GM19395 (cell line): Measurements from ENCODE around the gene AGPAT4.

Source experiments
- ATAC-seq: cut with Tn5 transposase; IDR thresholded peaks from one replicate; pipeline ENCODE4 v1.9.1; 2021; ENCODE audit warnings: mild to moderate bottlenecking, moderate library complexity; ENCODE audit not compliant: unreplicated experiment

The AGPAT4 gene

DNA sequence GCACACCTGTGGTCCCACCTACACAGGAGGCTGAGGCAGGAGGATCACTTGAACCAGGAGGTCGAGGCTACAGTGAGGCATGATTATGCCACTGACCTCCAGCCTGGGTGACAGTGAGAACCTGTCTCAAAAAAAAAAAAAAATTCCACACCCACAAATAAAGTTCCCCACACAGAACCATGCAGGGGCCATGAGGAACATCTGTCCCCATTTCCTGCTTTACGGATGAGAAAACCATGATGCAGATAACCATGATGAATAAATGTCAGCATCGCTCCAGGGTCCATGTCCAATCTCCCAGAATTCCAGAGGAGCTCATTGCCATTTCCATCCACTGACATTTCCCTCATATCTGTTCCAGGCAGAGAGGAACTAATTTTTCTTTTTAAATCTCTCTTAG is 16.9 kb upstream of the AGPAT4 start:
- no peak for ATAC-seq

GRCh38 chr6:161284653-161285052 is 10.8 kb upstream of the AGPAT4 start:
- no peak for ATAC-seq

DNA sequence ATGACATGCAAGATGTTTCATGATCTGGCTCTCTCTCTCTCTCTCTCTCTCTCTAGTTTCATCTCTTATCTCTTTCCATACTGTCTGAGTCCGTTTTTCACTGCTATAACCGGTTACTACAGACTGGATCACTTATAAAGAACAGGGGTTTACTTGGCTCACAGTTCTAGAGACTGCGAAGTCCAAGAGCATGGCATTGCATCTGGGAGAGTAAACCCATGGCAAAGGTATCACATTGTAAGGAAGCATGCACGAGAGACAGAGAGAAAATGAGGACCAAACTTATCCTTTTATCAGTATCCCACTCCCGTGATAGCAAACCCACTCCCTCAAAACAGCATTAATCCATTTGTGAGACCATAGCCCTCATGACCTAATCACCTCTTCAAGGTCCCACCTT is 7.2 kb upstream of the AGPAT4 start:
- ATAC-seq, result no peak

DNA sequence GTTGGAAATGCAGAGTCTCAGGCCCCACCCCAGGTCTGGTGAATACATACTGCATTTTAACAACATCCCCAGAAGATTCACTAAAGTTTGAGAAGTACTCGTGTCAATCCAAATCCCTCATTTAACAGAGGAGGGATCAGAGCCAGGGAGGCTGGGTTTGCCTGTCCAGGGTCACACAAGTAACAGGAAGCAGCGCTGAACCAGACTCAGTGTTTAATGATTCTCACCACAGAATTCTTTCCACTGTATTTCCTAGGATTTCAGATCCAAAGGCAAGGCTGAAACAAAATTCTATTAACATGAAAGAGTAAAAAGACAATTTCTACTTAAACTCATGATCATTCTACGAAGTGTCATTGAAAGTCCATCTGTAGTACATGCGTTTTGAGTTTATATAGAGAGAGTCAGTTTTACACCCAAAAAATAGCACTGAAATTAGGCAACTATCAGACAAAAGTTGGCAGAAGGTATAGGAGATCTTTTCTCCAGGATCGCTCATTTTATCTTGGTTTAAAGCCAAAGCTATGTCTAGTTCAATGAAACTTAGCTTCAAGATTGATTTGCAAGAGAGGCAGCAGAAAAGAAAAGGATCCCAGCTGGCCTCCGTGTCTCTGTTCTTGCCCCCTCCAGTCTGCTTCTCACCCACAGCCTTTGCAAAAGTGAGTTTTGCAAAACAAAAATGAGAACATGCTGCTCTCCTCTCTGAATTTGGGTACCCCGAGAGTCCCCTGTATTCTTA is 6.0 kb upstream of the AGPAT4 start:
- no peak for ATAC-seq

DNA sequence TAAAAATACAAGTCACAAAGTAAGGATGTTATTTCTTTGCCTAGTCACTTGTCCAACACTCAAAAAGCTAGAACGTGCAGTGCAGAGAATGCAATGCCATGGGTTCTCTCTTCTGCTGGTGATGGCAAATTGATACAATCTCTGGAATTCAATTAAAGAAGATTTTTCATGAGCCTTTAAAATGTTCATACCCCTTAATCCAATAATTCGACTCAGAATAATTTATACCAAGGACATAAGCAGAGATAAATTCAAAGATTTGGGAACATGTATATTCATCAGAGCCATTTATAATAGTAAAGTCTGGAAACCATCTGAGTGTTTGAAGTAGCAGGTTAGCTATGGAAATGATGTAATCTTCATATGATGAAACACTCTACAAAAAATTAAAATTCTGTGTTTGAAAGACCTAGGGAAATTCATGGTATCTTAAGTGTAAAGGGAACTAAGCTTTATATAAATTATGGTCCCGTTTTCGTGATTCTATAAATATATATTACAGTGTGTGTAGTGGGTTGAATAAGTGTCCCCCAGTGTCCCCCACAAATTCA is 2.8 kb upstream of the AGPAT4 start:
- no peak for ATAC-seq

DNA sequence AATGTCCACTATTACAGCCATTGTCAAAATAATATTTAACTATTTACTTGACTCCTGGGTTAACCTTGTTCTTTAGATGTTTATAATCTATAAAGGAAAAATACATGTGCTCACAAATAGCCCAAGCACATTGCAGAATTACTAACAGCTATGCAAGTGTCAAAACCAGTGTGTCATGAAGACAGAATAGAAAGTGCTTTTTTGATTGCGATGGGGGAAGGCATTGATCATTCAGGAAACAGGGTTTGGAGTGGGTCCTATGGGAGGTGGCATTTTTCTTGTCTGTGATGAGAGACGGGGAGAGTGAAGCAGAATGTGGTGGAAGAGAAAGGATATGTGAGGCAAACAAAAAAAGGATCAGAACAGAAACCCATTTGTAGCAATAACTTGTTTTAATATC is 1.0 kb upstream of the AGPAT4 start:
- ATAC-seq, result no peak

DNA sequence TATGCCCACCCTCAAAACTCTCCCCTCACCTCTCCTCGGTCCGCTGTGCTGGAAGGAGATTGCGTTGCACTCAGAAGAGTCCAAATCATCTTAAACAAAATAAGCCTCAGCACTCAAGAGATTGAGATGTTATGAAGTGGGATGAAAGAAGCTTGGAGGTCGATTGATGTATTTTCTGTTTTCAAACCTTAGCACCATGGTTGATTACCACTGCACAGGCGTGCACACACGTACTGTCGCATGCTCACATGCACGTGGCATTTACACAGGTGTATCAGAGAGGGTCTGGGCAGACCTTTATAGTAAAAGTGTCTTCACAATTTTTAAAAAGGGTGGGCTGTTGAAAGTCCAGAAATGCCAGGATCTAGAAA is 612 bp upstream of the AGPAT4 start:
- no peak for ATAC-seq

GRCh38 chr6:161273274-161273751 is 548 bp downstream of the AGPAT4 start:
- peak; percentile 16 for ATAC-seq

DNA sequence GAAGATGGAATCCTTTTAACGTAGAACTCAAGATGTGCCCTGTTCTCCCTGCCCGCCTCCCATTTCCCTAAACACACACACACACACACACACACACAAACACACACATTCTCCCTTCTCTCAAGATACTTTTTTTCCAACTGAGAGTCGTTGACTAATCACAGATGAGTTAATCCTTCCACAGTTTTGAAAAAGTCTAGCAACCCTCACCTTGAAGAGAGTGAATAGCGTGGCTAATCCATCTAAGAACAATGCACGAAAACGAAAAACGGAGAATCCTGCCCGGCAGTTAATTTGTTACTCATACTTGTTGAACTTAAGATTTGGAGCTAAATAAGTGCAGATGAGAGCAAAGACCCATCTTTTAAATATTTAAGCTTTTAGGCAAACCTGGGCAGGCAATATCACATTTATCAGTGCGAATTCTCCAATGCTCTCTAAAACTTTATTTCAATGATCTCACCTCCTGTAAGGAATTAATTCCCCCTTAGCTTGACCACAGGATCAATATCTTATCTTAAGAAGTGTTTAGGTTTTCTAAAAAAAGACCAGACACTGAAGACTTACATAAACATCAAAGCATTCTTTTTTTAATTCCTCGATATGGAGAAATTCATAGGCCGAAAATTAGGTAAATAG is 1.1 kb downstream of the AGPAT4 start:
- ATAC-seq, result no peak

GRCh38 chr6:161271343-161272030 is 2.4 kb downstream of the AGPAT4 start:
- no peak for ATAC-seq

DNA sequence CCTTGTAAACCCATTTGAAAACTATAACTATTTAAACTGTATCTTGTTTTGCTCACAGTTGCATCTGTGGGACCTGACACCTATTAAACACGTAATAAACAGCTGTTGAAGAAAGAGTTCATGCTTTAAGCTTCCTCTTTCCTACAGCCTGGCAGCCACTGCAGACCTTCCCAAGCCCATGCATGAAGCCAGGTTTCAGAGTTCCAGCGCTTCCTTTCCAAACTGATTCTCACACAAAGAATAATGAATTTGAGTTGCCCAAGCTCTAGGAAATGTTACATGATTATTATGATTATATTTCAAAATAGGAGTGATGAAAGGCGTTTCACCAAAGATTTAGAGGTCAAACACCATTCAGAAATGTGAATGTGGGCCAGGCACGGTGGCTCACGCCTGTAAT is 3.7 kb downstream of the AGPAT4 start:
- ATAC-seq, result no peak

DNA sequence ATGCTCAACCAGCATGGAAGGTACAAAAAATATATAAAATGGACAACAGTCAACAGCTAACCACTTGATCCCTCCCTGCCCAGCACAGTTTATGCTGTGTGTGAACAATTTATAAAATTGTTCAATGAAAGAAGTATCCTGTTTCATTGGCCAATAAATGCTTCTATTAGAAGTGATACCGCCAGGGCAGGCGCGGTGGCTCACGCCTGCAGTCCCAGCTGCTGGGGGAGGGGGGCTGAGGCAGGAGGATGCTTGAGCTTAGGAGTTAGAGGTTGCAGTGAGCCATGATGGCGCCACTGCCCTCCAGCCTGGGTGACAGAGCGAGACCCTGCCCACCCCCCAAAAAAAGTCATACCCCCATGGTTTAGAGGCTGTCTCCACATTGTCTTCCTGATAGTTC is 4.6 kb downstream of the AGPAT4 start:
- no peak for ATAC-seq

GRCh38 chr6:161268531-161269210 is 5.2 kb downstream of the AGPAT4 start:
- no peak for ATAC-seq

GRCh38 chr6:161266513-161267230 is 7.2 kb downstream of the AGPAT4 start:
- no peak for ATAC-seq

- ATAC-seq, result no peak
Observed at GRCh38 chr6:161265975-161266374, 7.9 kb downstream of the AGPAT4 start.

DNA sequence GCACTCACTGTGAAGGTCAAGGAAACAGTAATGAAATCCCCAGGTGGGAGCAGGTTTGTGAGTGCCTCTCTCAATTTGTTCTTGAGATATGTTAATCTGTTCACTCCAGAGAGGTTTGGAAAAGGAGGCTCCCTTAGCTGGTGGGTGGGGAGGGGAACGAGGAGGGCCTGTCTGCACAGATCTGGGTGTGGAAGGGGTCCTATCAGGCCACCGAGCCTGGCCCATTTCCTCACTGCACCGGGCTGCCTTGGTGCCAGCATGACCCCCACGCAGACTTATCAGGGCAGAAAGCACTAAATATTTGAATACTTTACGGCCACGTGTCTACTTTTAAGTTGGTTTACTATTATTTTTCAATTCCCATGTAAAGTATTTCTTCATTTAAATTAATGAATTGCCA is 8.3 kb downstream of the AGPAT4 start:
- no peak for ATAC-seq

DNA sequence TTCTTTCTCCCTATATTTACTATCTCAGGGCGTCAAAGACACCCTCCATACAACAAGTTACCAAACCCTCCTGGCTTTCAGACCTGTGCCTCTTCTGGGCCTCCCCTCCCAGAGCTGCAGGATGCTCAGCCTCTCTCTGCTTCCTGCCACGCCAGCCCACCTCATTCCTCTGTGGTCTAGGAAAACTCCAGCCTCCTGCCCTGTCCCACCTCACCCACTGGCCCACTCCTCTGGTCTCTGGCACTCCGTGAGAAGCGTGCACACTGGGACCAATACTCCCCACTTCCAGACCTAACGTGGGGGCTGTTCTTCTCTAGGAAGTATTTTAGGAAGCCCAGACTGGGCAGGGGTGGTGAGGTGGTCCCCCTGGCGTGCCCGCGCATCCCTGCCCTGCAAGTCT is 9.7 kb downstream of the AGPAT4 start:
- no peak for ATAC-seq

GRCh38 chr6:161261816-161262215 is 12.0 kb downstream of the AGPAT4 start:
- ATAC-seq, result no peak

- no peak for ATAC-seq
Observed at GRCh38 chr6:161261325-161261724, 12.5 kb downstream of the AGPAT4 start.

- no peak for ATAC-seq
Observed at GRCh38 chr6:161259302-161259701, 14.6 kb downstream of the AGPAT4 start.
